Neural cell (in vitro differentiated cells): Measurements from ENCODE around the gene NFATC3. TPM values are rescaled to one million over a fixed set of nuclear protein-coding genes. Genes with fewer than 3 reads are reported as not detected.

Source experiments
- H2AFZ ChIP-seq: fragments of 200-600, 300-800 bp; sonication (generic), shearing (Covaris generic); 2 replicates; pipeline ENCODE4 v1.6.0; 2014; ENCODE audit warnings: low read depth, mild to moderate bottlenecking, antibody characterized with exemption, low read length, moderate library complexity
- H3F3A ChIP-seq: fragments of 200-600 bp; shearing (Covaris generic); 2 replicates; pipeline ENCODE4 v1.6.1; 2016; ENCODE audit warnings: mild to moderate bottlenecking, moderate library complexity, mixed read lengths, antibody characterized with exemption, low read length; ENCODE audit not compliant: insufficient read depth, poor library complexity, severe bottlenecking
- H3K27ac ChIP-seq: fragments of 200-600, 300-800 bp; sonication (generic), shearing (Covaris generic); 2 replicates; pipeline ENCODE4 v1.5.1; 2014; ENCODE audit warnings: mild to moderate bottlenecking, low read length, moderate library complexity
- H3K27me3 ChIP-seq: fragments of 300-800, 200-600 bp; sonication (generic), shearing (Covaris generic); 2 replicates; pipeline ENCODE4 v1.6.0; 2014; ENCODE audit warnings: mild to moderate bottlenecking, low read depth, low read length, moderate library complexity; ENCODE audit not compliant: insufficient read depth
- H3K36me3 ChIP-seq: fragments of 300-800, 200-600 bp; sonication (generic), shearing (Covaris generic); 2 replicates; pipeline ENCODE4 v1.5.1; 2014; ENCODE audit warnings: mild to moderate bottlenecking, antibody characterized with exemption, low read length, moderate library complexity; ENCODE audit not compliant: insufficient read depth
- H3K4me2 ChIP-seq: fragments of 300-800, 200-600 bp; sonication (generic), shearing (Covaris generic); 2 replicates; pipeline ENCODE4 v1.6.0; 2014; ENCODE audit warnings: mild to moderate bottlenecking, low read length
- H3K4me3 ChIP-seq: fragments of 300-800, 200-600 bp; sonication (generic), shearing (Covaris generic); 2 replicates; pipeline ENCODE4 v1.5.1; 2014; ENCODE audit warnings: mild to moderate bottlenecking, low read length, moderate library complexity
- H3K79me2 ChIP-seq: fragments of 200-600 bp; shearing (Covaris generic); replicated peaks from 2 replicates; pipeline ENCODE4 v1.6.0; 2014; ENCODE audit warnings: mild to moderate bottlenecking, low read length, moderate library complexity; ENCODE audit not compliant: insufficient read depth
- H3K9ac ChIP-seq: fragments of 300-800, 200-600 bp; sonication (generic), shearing (Covaris generic); 2 replicates; pipeline ENCODE4 v1.6.1; 2016; ENCODE audit warnings: mild to moderate bottlenecking, low read length, mixed read lengths
- H3K9me2 ChIP-seq: fragments of 200-600 bp; shearing (Covaris generic); 2 replicates; pipeline ENCODE4 v1.6.1; 2016; ENCODE audit warnings: mild to moderate bottlenecking, low read length, mixed read lengths; ENCODE audit not compliant: insufficient read depth
- H3K9me3 ChIP-seq: fragments of 200-600, 300-800 bp; sonication (generic), shearing (Covaris generic); 2 replicates; pipeline ENCODE4 v1.6.1; 2016; ENCODE audit warnings: mild to moderate bottlenecking, mixed run types, low read length, moderate library complexity, mixed read lengths
- H4K20me1 ChIP-seq: fragments of 200-600 bp; shearing (Covaris generic); 2 replicates; pipeline ENCODE4 v1.6.1; 2016; ENCODE audit warnings: mild to moderate bottlenecking, mixed run types; ENCODE audit not compliant: insufficient read depth
- EP300 ChIP-seq: fragments of 450-650 bp; conservative IDR thresholded peaks from 2 replicates; pipeline ENCODE4 v1.6.1; 2014; ENCODE audit warnings: antibody characterized with exemption, mild to moderate bottlenecking, moderate library complexity; ENCODE audit not compliant: poor library complexity, severe bottlenecking
- EZH2 ChIP-seq: fragments of 200-600, 300-800 bp; shearing (Covaris generic), sonication (generic); IDR thresholded peaks from 2 replicates; pipeline ENCODE4 v1.6.1; 2014; ENCODE audit warnings: antibody characterized with exemption, low read length, borderline replicate concordance, mild to moderate bottlenecking; ENCODE audit not compliant: insufficient read depth, poor library complexity, severe bottlenecking
- MXI1 ChIP-seq: fragments of 450-650 bp; conservative IDR thresholded peaks from 2 replicates; pipeline ENCODE4 v1.6.1; 2014; ENCODE audit warnings: antibody characterized with exemption, mild to moderate bottlenecking; ENCODE audit not compliant: poor library complexity, severe bottlenecking
- POLR2AphosphoS5 ChIP-seq: IDR thresholded peaks from 2 replicates; pipeline ENCODE4 v1.6.1; 2012
- RAD21 ChIP-seq: fragments of 450-650 bp; conservative IDR thresholded peaks from 2 replicates; pipeline ENCODE4 v1.6.1; 2014; ENCODE audit warnings: antibody characterized with exemption, mild to moderate bottlenecking, moderate library complexity
- SMC3 ChIP-seq: fragments of 450-650 bp; conservative IDR thresholded peaks from 2 replicates; pipeline ENCODE4 v1.6.1; 2014; ENCODE audit warnings: antibody characterized with exemption, mild to moderate bottlenecking, moderate library complexity; ENCODE audit not compliant: poor library complexity
- TAF1 ChIP-seq: IDR thresholded peaks from 2 replicates; pipeline ENCODE4 v1.6.1; 2012; ENCODE audit warnings: low read depth
- polyA plus RNA-seq: library from polyadenylated mRNA; depleted of rRNA; stranded (reverse); fragments of >200 nt; gene quantifications from 2 replicates; pipeline ENCODE4 v1.2.3, GENCODE V29; 2014
- TF ChIP-seq, protein P1 (sequence below): IDR thresholded peaks from 2 replicates; pipeline ENCODE4 v1.6.1; 2012; ENCODE audit warnings: borderline replicate concordance
- TF ChIP-seq, protein P2 (sequence below): fragments of 450-650 bp; IDR thresholded peaks from 2 replicates; pipeline ENCODE4 v1.5.1; 2014; ENCODE audit warnings: antibody characterized with exemption, mild to moderate bottlenecking, moderate library complexity; ENCODE audit not compliant: poor library complexity, severe bottlenecking

Gene NFATC3
- polyA plus RNA-seq, 1 donor from 2014 or later, result 6.2 TPM

DNA sequence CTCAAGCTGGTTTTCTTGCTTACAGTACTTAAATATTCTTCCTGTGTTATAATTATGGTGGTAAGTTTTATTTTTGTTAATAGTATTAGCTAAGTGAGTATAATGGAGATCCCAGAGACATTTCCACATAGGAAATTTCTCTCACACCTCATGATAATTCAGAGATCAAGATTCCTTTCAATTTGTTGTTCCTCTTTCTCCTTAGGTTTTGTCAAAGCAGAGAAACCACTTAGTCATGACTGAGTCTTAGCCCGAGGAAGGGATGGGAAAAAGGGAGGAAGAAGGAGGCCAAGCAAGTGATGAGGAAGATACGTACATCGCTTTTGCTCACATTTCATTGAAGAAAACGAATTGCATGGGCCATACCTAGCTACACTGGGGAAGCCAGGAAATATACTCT, 132.3 kb downstream of the NFATC3 start:
- H3K27me3 ChIP-seq, result no peaks in the 10 kb centered on the region
- no peak overlapping the region for H3K4me3 ChIP-seq
- H3K79me2 ChIP-seq, result no peaks in the 10 kb centered on the region
- no peak overlapping the region for H3K4me2 ChIP-seq
- H2AFZ ChIP-seq, result no peak overlapping the region
- H4K20me1 ChIP-seq, result no peaks in the 10 kb centered on the region
- no peaks in the 10 kb centered on the region for H3K36me3 ChIP-seq
- TF ChIP-seq EP300 (no peak), RAD21 (no peak), EZH2 (no peak), POLR2AphosphoS5 (no peak), TAF1 (no peak), SMC3 (no peak), MXI1 (no peak)
- TF ChIP-seq, protein P1, sequence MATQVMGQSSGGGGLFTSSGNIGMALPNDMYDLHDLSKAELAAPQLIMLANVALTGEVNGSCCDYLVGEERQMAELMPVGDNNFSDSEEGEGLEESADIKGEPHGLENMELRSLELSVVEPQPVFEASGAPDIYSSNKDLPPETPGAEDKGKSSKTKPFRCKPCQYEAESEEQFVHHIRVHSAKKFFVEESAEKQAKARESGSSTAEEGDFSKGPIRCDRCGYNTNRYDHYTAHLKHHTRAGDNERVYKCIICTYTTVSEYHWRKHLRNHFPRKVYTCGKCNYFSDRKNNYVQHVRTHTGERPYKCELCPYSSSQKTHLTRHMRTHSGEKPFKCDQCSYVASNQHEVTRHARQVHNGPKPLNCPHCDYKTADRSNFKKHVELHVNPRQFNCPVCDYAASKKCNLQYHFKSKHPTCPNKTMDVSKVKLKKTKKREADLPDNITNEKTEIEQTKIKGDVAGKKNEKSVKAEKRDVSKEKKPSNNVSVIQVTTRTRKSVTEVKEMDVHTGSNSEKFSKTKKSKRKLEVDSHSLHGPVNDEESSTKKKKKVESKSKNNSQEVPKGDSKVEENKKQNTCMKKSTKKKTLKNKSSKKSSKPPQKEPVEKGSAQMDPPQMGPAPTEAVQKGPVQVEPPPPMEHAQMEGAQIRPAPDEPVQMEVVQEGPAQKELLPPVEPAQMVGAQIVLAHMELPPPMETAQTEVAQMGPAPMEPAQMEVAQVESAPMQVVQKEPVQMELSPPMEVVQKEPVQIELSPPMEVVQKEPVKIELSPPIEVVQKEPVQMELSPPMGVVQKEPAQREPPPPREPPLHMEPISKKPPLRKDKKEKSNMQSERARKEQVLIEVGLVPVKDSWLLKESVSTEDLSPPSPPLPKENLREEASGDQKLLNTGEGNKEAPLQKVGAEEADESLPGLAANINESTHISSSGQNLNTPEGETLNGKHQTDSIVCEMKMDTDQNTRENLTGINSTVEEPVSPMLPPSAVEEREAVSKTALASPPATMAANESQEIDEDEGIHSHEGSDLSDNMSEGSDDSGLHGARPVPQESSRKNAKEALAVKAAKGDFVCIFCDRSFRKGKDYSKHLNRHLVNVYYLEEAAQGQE, result no peak
- TF ChIP-seq, protein P2, sequence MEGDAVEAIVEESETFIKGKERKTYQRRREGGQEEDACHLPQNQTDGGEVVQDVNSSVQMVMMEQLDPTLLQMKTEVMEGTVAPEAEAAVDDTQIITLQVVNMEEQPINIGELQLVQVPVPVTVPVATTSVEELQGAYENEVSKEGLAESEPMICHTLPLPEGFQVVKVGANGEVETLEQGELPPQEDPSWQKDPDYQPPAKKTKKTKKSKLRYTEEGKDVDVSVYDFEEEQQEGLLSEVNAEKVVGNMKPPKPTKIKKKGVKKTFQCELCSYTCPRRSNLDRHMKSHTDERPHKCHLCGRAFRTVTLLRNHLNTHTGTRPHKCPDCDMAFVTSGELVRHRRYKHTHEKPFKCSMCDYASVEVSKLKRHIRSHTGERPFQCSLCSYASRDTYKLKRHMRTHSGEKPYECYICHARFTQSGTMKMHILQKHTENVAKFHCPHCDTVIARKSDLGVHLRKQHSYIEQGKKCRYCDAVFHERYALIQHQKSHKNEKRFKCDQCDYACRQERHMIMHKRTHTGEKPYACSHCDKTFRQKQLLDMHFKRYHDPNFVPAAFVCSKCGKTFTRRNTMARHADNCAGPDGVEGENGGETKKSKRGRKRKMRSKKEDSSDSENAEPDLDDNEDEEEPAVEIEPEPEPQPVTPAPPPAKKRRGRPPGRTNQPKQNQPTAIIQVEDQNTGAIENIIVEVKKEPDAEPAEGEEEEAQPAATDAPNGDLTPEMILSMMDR, result no peak
- no peak overlapping the region for H3K27ac ChIP-seq
- no peak overlapping the region for H3K9ac ChIP-seq
- no peaks in the 10 kb centered on the region for H3K9me2 ChIP-seq
- H3K9me3 ChIP-seq, result no peaks in the 10 kb centered on the region
- no peaks in the 10 kb centered on the region for H3F3A ChIP-seq

DNA sequence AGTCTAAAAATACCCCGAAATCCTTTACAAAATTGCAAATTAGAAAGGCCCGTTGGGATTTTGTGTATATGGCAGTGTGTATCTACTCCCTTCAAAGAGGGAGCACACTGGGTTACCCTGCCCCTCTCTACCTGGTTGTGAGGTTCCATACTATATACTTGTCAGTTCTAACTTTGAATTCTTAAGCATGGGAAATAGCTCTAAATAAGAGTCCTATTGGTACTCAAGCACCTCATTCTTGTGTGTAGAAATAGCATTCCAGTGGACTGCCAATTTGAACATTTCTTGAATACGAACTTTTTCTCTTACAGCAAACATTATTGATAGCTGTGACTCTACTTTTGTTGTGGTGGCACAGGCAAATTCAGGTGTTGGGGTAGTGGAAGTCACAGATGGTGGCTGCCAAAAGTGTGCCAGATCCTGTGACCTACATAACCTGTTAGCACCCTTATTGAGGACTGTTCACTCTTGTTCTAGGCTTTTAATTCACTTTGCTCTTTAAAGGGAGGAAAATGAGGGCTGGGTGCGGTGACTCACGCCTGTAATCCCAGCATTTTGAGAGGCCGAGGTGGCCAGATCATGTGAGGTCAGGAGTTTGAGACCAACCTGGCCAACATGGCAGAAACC, 134.7 kb downstream of the NFATC3 start:
- no peak overlapping the region for H3K27ac ChIP-seq
- H3K9ac ChIP-seq, result no peak overlapping the region
- H4K20me1 ChIP-seq, result no peaks in the 10 kb centered on the region
- no peak overlapping the region for H3K4me3 ChIP-seq
- TF ChIP-seq TAF1, result no peak
- no peak for TF ChIP-seq EZH2
- TF ChIP-seq, protein P2, result no peak
- TF ChIP-seq MXI1, result no peak
- TF ChIP-seq POLR2AphosphoS5, result no peak
- TF ChIP-seq, protein P1, result no peak
- no peak for TF ChIP-seq SMC3
- no peak for TF ChIP-seq EP300
- TF ChIP-seq RAD21, result no peak
- H3K27me3 ChIP-seq, result no peaks in the 10 kb centered on the region
- H3K9me3 ChIP-seq, result no peaks in the 10 kb centered on the region
- no peaks in the 10 kb centered on the region for H3K79me2 ChIP-seq
- H3F3A ChIP-seq, result no peaks in the 10 kb centered on the region
- no peak overlapping the region for H2AFZ ChIP-seq
- no peak overlapping the region for H3K4me2 ChIP-seq
- no peaks in the 10 kb centered on the region for H3K36me3 ChIP-seq
- H3K9me2 ChIP-seq, result no peaks in the 10 kb centered on the region
